Lung (tissue), 12 donors: ENCODE measurements around the gene PDE9A. TPM values are rescaled to one million over a fixed set of nuclear protein-coding genes. Genes with fewer than 3 reads are reported as not detected.

Experiments
- ATAC-seq: fragments of 200-7000 bp; cut with Tn5 transposase; one replicate; pipeline ENCODE4 v1.9.1; 2020; ENCODE audit warnings: moderate number of reproducible peaks; ENCODE audit not compliant: insufficient read depth, low FRiP score
- DNase-seq, 3 donors: peaks; one replicate each; pipeline ENCODE4 v3.0.0-alpha.2; 2013 to 2017
- H3K27ac ChIP-seq, 2 donors: one replicate each; pipeline ENCODE4 v1.5.1; 2013; ENCODE audit warnings: mild to moderate bottlenecking in 2 of 2, moderate library complexity in 2 of 2, control low read depth in 1 of 2, inconsistent platforms in 1 of 2, low read depth in 1 of 2, low read length in 1 of 2
- H3K27me3 ChIP-seq, 3 donors: one replicate each; pipeline ENCODE4 v1.5.1; 2013; ENCODE audit warnings: low read length in 2 of 3; ENCODE audit not compliant: control insufficient read depth in 3 of 3, insufficient read depth in 3 of 3
- H3K36me3 ChIP-seq, 4 donors: one replicate each; pipeline ENCODE4 v1.5.1; 2013; ENCODE audit warnings: low read length in 4 of 4, mild to moderate bottlenecking in 1 of 4, moderate library complexity in 1 of 4; ENCODE audit not compliant: control insufficient read depth in 4 of 4, insufficient read depth in 4 of 4
- H3K4me1 ChIP-seq, 5 donors: one replicate each; pipeline ENCODE4 v1.5.1; 2013; ENCODE audit warnings: low read length in 5 of 5, mild to moderate bottlenecking in 2 of 5, moderate library complexity in 1 of 5; ENCODE audit not compliant: control insufficient read depth in 5 of 5, insufficient read depth in 5 of 5
- H3K4me3 ChIP-seq: one replicate; pipeline ENCODE4 v1.5.1; 2013; ENCODE audit warnings: mild to moderate bottlenecking, control low read depth, moderate library complexity
- H3K9ac ChIP-seq, 2 donors: one replicate each; pipeline ENCODE4 v1.5.1; 2013; ENCODE audit warnings: low read length in 2 of 2, control low read depth in 1 of 2; ENCODE audit not compliant: insufficient read depth in 1 of 2
- H3K9me3 ChIP-seq, 4 donors: one replicate each; pipeline ENCODE4 v1.5.1; 2013; ENCODE audit warnings: low read length in 3 of 4, mild to moderate bottlenecking in 1 of 4, moderate library complexity in 1 of 4; ENCODE audit not compliant: control insufficient read depth in 4 of 4, insufficient read depth in 3 of 4
- WGBS, 2 donors: extraction: QIAGEN DNeasy Blood & Tissue Kit; methylation state at CpG; one replicate each; pipeline ENCODE4 v1.1.7; 2013; 5-methylcytosine and 5-hydroxymethylcytosine counted together
- polyA plus RNA-seq, 2 donors: library from polyadenylated mRNA; stranded (reverse); fragments of 200-250 nt; gene quantifications; one replicate each; pipeline ENCODE4 v1.2.1, GENCODE V29; 2013
- total RNA-seq, 2 donors: library from RNA; depleted of rRNA in 1 of 2; stranded (reverse); fragments of >200 nt in 1 of 2; gene quantifications; one replicate each; pipeline ENCODE4 v1.2.1, GENCODE V29; 2014 to 2021
- TF ChIP-seq, protein P1 (sequence below): IDR thresholded peaks from 2 replicates; pipeline ENCODE4 v1.5.1; 2012; ENCODE audit warnings: mild to moderate bottlenecking; ENCODE audit errors: control extremely low read depth, extremely low read depth
- donor health status: control.
- donor health status: control.
- donor health status: Bipolar disorder and iron deficiency.
- donor health status: healthy.
- donor health status: DM: yes; HTN: yes; CAD: no.

PDE9A gene
- total and polyA plus RNA-seq, 4 donors: 5.3 to 17.0 (median 6.9) TPM

DNA sequence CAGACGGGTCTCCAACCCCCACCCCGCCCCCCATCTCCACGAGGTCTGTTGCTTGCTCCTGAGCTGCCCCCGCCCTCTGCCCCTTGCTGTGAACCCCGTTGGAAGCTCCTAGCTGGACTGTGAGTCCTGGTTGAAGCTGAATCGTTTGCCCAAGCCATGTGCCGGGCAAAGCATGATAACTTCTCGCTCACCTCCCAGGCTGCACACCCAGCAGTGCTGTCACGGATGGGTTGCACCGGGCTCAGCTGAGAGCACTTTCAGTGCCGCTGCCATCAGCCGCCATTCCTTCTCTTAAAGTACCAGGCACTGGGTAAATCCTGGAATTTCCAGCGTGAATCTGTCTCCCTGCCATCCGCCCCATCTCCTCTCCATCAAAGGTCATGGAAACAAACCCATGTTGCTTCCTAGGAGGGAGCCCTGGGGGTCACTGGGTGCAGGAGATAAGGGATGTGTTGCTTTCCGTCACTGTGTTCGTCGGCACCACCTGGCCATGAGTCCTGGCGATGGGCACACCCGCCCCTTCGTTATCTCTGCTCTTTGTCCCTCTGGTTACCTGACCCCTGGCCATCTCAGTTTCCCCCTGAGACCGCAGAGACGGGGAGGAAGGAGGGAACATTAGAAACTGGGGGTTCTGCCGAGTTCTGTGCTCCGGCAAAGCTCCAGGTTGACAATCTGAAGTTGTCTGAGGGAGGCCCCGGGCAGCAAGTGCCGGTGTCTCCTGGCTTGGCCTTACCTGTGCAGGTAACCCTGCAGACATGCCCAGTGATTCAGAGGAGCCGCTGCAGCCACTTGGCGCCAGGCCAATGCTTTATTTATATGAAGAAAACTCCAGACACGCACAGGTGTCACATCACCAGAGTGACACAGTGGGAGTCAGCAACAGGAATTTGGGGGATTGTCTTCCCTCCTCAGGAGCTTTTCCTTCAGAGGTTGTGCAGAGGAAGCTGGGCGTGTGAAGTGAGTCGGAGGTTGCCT lies 2.7 kb downstream of the PDE9A start:
- ATAC-seq: no peak
- Histone ChIP-seq H3K9ac (no peak overlapping the region), H3K4me1 (peaks cover 0 to 43% (median 12%) of the 10 kb centered on the region in 5 donors), H3K36me3 (no peaks in the 10 kb centered on the region), H3K4me3 (no peak overlapping the region), H3K27me3 (no peaks in the 10 kb centered on the region), H3K9me3 (no peaks in the 10 kb centered on the region), H3K27ac (no peak overlapping the region)
- no peak for DNase-seq
- 79 to 83% methylated on average over 31 of the region's 31 CpGs for WGBS, 2 donors
- TF ChIP-seq, protein P1, sequence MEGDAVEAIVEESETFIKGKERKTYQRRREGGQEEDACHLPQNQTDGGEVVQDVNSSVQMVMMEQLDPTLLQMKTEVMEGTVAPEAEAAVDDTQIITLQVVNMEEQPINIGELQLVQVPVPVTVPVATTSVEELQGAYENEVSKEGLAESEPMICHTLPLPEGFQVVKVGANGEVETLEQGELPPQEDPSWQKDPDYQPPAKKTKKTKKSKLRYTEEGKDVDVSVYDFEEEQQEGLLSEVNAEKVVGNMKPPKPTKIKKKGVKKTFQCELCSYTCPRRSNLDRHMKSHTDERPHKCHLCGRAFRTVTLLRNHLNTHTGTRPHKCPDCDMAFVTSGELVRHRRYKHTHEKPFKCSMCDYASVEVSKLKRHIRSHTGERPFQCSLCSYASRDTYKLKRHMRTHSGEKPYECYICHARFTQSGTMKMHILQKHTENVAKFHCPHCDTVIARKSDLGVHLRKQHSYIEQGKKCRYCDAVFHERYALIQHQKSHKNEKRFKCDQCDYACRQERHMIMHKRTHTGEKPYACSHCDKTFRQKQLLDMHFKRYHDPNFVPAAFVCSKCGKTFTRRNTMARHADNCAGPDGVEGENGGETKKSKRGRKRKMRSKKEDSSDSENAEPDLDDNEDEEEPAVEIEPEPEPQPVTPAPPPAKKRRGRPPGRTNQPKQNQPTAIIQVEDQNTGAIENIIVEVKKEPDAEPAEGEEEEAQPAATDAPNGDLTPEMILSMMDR: no peak

DNA sequence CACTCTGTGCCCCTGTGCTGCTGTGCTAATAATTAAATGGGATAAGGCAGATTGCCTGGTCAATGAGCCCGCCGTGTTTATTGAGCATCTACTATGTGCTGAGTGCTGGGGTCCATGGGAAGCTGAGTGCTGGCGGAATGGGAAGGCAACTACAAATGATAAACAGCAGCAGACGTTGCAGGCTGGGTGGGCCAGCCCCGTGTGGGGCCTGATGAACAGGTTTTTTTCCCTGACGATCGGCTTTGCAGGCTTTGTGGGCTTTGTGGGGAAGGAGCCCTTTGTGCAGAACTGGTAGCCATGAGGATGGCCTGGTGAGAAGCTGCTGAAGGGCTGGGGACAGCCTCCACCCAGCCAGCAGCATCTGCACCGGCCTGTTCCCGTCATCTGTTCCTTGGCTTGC lies 3.5 kb downstream of the PDE9A start:
- Histone ChIP-seq H3K9ac (no peak overlapping the region), H3K36me3 (no peaks in the 10 kb centered on the region), H3K27ac (no peak overlapping the region), H3K4me1 (peaks cover 0 to 35% (median 12%) of the 10 kb centered on the region in 5 donors), H3K9me3 (no peaks in the 10 kb centered on the region), H3K4me3 (no peak overlapping the region), H3K27me3 (no peaks in the 10 kb centered on the region)
- WGBS, 2 donors: 91 to 96% methylated on average over 9 of the region's 9 CpGs
- DNase-seq (no peak), ATAC-seq (no peak)
- TF ChIP-seq, protein P1: no peak

DNA sequence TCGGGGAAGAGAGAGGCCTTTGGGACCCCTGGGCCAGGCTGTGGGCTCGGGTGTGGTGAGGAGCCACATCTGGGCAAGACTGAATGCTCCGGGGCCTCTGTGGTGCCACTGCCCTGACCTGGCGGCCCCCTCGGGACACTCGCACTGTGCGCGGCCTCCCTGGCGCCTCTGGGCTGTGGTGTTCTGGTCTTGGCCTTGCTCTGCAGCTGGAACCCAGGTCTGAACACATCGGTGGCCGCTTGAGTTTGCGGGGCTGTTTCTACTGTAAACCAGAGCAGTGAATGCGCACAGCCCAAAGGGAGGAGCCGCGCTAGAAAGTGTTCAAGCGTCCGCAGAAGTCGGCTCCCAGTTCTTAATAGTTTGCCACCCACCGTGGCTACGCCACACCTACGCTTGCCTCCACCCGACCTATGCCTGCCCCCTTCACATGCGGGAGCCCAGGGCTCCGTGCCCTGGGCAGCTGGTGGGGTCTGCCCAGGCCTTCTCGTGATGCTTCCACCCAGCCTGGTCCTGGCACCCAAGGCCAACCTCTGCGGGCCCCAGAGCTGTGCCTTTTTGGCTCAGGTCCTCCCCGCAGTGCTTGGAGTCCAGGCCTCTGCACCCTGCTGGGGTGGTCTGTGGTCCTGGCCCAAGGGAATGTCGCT lies 4.4 kb downstream of the PDE9A start:
- TF ChIP-seq, protein P1: no peak
- ATAC-seq (no peak), DNase-seq (no peak)
- Histone ChIP-seq H3K9me3 (peaks cover 0 to 5% (median 0%) of the 10 kb centered on the region in 4 donors), H3K27ac (no peak overlapping the region), H3K4me3 (no peak overlapping the region), H3K9ac (no peak overlapping the region), H3K4me1 (peaks cover 0 to 26% (median 6%) of the 10 kb centered on the region in 5 donors), H3K27me3 (no peaks in the 10 kb centered on the region), H3K36me3 (peaks cover 0 to 5% (median 0%) of the 10 kb centered on the region in 4 donors)
- 96 to 97% methylated on average over 27 to 28 of the region's 28 CpGs for WGBS, 2 donors
